Measurements from ENCODE around the gene PPM1H.

DNA sequence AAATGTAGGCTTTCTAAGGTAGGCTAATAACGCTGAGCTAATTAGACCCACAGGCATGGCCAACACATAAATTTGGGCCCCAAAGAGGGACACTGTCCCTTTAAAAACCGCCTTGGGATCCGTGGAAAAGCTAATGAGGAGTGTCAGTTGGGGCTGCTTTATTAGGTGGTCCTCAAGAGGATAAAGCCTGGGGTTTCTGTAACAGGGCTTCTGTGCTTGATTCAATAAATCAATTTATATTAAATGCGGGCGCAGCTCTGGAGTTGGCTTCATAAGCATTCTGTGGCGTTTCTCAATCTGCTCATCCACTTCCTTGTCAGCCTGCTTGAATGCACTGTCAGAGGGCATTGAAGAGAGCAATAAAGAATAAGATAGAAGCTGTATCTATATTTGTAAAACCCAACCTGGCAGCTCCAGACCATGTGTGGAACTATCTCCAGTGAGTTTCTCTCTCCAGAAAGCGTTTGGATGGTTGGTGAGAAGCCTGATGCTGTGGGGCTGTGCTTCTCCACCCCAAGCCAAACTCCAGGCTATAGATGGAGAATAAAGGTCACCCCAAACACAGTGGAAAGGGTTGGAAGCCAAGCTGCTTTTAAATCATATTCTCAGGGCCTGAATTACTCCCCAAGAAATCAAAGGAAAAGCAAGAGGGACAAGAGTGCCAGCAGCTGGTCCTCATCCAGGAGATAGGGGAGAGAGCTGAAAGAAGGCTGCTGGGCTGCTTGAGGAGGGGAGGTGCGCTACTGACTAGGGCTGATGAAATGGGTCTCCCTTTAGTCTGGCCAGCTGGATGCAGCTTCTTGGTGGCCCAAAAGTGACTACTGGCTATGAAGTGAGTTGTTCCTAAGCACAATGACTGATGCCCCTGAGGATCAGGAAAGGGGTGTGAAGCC, 222.0 kb downstream of the PPM1H start:
- TF ChIP-seq TAF1 (IDR thresholded peaks at IDR 0.05; ENCODE audit: low read depth) = no peak
- no peak for TF ChIP-seq FOXM1 (IDR thresholded peaks at IDR 0.05; ENCODE audit: borderline replicate concordance, low read depth)
- TF ChIP-seq RAD21 (IDR thresholded peaks at IDR 0.05; ENCODE audit: low read depth) = no peak
- TF ChIP-seq, protein P1, sequence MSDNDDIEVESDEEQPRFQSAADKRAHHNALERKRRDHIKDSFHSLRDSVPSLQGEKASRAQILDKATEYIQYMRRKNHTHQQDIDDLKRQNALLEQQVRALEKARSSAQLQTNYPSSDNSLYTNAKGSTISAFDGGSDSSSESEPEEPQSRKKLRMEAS (IDR thresholded peaks at IDR 0.05) = no peak
- TF ChIP-seq EP300 (IDR thresholded peaks at IDR 0.05; ENCODE audit: borderline replicate concordance) = no peak
- no peak for TF ChIP-seq TCF12 (IDR thresholded peaks at IDR 0.05; ENCODE audit: low read depth)
- no peak for TF ChIP-seq EGR1 (IDR thresholded peaks at IDR 0.05)
- TF ChIP-seq NFIC (IDR thresholded peaks at IDR 0.05) = no peak

Measured in Ishikawa (cell line).